NCI-H2196 treated with DMSO at 0.1 percent for 48 hours (cell line): Measurements from ENCODE around the gene NSDHL.

Experiments used
- DNase-seq: peaks from one replicate; lab custom pipeline; 2025; ENCODE audit not compliant: unreplicated experiment; lab: John Stamatoyannopoulos, UW

The NSDHL gene

DNA sequence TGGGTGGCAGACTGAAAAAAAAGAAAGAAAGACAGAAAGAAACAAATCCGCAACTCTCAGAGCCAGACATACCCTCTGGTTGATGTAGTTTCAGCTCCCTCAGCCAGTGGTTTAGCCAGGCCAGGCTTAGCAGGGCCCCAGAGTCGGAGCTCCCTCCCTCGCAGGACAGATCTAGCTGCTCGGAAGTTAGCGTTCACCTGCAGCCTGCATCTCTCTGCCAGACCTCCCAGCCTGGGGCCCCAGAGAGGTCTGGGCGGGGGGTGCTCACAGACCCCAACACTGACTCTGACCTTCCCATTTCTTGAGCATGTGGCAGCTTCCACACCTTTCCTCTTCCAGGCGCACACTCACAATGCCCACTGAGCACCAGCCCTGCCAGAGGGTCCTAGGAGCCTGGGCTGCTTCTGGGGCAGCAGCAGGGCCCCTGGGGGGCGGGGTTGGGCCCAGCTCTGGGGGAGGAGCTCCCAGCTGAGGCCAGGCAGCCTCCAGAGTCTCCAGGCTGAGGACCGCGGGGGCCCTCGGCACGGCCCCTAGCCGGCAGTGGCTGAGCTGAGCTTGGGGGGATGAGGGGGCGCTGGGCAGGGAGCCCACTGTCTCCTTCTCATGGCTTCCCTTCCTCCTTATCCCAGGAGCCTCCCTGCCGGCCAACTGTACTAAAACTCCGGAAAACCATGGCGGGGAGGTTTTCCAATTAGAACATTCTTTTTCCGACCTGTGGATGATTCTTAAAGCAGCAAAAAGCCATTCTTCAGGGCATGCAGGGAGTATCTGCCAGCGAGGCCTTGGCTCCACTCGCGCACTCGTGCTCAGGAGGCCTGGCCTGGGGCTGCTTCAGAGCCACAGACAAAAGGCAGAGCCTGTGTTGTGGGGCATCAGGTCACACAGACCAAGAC, 62.4 kb downstream of the NSDHL start:
- no peak for DNase-seq

DNA sequence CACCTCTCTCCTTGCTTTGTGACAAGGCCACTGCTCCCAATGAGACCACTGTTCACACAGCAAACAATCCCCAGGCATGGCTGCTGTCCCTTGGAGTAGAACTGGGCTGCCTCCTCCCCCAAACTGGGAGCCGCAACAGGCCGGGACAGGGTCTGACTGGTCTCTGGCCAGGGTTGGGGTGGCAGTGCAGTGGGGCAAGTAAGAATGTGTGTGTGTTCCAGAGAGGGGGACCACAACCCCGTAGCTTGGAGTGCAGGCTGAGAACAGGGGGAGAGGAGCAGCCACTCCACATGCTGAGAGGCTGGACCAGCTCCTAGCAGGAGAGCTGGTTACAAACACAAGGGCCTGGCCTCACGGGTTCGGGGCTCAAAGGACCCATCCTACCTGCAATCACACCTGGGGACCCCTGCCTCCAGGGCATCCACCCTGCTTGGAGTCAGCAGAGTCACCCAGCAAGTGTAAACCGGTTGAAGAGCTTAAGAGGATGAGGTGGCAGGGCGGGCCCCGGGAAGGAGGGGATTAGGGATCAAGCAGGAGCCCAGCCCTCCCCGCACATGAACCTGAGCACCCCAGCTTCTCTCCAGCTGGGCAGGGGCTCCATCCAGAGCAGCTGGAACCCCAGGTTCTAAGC, 63.2 kb downstream of the NSDHL start:
- no peak for DNase-seq

- no peak for DNase-seq
These were observed 64.3 kb downstream of the NSDHL start for GRCh38 chrX:152895121-152895520.

DNA sequence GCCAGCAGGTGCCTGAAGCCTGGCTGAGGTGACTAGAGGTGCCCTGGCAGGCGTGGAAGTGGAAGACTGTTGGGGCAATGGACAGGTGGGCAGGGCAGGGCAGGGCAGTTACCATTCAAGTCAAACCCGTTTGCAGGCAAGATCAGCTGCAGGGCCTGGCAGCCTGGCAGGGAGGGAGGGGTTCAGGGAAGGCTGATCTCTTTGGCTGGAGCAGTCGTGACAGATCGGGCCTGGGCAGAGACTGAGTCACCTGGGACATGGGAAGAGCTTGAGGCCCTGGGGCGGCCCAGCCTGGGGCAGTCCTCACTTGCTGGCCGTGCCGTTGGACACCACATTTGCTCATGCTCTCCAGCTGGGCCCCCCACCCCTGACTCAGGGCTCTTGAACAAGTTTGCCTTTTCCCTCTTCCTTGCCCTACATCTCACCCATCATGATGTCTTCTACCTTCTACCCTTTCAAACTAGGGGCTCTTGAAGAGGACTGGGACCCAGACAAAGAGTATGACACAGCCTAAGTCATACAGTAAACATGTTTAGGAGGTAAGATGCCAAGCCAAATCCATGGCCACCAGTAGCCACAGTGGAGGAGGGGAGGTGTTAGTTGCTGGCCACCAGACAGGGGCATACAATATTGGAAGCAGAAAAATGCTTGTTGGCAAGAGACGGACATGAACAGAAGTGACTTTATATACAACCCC, 65.0 kb downstream of the NSDHL start:
- no peak for DNase-seq

GRCh38 chrX:152896450-152896849, 65.6 kb downstream of the NSDHL start:
- no peak for DNase-seq

DNA sequence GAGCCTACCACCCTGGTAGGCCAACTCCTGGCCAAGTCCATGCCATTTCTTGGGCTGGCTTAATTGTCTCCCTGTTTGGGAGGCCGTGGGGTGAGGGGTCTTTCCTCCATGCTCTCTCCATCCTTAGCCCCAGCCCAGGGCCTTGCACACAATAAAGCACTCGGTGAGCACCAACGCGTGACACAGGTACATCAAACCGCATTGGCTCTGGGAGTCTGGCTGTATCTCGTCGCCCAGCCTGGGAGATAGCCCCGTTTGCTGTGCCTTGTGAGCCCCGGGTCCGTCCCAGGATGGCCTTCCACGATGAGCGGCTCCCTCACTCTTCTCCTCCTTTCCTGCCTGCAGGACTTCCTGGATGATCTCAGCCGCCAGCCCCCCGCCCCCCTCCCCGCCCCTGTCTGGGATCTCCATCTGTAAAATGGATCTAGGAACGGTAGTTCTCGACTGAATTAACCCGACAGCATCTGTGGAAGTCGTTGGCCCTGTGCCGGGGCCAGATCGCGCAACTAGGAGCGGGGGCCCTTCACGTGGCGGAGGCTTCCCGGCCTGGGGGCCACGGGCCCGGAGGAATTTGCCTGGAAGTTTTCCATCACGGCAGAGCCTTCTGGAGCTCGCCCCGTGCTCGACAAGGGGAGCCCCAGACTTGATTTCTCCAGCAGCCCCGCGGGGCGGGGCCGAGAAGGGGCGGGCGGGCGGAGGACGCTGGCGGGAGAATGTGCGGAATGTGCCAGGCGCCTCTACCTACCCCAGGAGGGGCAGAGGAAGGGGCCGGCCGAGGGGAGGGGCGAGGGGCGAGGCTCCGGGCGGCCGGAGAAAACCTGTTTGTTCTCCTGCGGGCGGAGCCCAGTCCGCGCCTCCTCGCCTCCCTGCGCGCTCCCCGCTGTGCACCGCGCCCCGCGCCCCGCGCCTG, 66.6 kb downstream of the NSDHL start, which contains the start of gene ZNF185:
TSS of gene ZNF185 (plus strand) at position 846 of the 910 bp plus-strand sequence. CDS start 16,423 bp downstream, outside the sequence.
- no peak for DNase-seq

DNA sequence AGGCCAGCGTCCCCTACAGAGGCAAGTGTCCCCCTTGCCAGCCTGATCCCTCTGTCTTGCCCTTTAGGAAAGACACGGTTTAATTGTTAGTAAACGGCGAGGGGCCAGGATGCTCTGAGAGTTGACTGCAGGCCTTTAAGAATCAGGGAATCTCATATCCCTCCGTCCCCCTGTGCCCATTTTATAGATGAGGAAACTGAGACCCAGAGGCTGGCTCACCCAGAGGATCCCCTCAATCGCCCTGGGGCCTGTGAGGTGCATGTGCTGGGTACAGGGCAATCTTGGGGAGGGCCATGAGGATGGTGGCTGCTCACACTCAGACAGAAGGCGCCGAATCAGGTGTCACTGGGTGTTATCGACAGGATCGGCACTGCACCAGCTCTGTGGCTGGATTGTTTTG, 67.6 kb downstream of the NSDHL start:
- no peak for DNase-seq

- no peak for DNase-seq
These were observed 68.4 kb downstream of the NSDHL start for GRCh38 chrX:152899111-152899873.

DNA sequence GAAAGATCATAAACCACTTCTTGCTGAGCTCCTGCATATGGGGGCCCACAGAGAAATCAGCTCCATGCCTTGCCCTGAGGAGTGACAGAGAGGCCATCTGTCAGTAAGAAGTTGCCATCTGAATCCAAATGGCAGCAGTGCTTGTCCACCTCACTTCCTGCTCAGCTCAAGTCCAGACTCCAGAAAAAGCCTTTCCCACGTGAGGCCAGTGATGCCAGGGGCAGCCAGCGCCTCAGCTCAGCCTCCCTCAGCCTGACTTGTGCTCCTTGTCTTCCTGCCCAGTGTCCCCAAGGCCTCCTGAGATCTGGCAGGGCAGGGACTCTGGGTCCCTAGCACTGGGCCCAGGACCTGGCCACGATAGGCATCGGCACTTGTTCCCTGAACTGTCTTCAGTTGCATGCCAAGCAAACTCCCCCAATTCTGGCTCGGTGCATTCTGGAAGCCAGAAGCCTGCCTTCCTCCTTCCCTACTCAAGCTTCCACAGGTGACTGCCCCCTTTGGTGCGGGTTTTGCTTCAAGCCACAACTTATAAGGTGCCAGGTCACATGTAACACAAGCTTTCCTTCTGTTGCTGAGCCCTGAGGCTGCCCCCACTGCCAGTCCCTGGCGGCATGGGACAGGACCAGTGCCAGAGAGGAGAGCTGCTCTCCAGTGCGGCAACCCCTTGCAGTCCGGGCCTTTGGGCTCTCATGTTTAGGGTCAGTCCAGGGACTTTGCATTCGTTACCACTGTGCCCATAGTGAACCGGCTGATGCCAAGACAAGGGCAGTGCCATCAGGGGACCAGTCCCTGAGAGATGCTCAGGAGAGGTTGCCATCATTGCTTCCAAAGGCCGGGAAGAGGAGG, 69.2 kb downstream of the NSDHL start:
- no peak for DNase-seq

GRCh38 chrX:152900937-152901445, 70.1 kb downstream of the NSDHL start:
- DNase-seq: no peak

- DNase-seq: no peak
These were observed 71.1 kb downstream of the NSDHL start for GRCh38 chrX:152901816-152902501.

DNA sequence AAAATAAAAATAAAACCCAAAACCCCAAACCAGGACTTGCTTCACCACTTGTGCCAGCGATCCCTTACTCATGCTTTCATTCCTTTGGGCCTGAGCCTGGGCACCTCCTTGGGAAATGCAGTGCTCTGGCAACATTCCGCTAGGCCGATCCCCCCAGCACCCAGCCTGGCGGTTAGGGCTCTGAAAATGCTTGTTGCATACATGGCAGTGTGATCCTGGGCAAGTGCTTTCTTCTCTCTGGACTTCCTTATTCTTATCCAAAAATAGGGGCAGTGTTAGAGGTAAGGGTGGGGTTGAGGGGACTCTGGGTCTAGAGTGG, 71.6 kb downstream of the NSDHL start:
- no peak for DNase-seq

DNA sequence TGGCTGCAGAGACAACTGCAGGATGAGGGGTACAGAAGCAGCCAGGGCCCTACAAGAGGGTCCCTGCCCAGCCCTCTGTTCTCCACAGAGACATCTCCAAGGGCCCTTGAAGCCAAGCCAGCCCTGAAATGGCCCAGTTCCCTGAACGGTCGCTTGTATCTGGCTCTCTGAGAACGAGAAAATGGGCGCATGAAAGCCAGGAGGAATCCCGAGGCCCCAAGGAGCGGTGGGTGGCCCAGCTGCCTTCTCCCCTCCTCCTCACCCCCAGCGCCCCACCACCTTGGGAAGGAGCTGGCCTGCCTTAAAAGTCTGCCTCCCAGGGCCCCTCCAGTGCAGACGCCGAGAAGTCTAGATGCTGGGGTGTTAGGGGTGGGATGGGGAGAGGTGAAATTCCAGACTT, 72.7 kb downstream of the NSDHL start:
- no peak for DNase-seq

DNA sequence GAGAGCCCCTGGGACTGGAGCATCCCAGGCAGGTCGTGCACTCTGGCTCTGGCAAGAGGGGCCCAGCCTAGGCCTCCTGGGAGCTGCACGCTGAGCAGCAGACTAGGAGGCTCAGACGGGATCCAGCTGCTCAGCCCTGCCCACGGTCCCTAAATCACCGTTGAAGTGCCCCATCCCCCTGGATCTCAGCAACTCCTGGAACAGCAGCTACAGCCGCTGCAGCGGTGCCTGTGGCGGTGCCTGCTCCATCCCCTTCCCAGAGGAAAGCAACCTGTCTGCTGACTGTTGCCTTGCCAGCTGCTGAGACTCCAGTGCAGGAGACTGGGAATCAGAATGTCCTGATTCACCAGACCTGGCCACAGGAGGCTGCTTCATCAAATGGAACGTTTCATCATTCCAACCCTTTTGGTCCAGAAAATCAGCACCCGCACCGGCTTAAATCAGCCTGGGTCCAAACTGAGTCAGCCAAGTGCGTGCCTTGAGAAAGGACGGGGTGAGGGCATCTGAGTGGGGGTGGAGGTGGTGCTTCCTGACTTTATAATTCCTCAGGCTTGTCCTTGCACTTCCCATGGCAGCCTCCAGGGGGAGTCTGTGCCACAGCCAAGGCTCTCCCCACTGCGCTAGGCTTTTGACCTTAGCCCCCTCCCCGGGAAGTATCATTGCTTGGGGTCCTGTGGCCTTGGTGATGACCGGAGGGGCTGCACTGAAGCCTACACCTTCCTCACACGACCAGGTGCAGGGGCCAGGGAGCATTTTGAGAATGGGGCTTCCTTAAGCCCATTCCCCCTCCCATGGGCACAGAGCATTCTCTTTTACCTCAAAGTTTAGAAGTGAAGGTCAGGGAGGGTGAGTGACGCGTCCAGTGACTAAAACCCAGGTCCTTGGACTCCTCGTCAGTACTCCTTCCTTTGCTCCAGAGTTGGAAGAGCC, 73.6 kb downstream of the NSDHL start:
- DNase-seq: no peak

- DNase-seq: no peak
These were observed 74.2 kb downstream of the NSDHL start for GRCh38 chrX:152905081-152905420.

- no peak for DNase-seq
These were observed 76.3 kb downstream of the NSDHL start for GRCh38 chrX:152907084-152907651.

DNA sequence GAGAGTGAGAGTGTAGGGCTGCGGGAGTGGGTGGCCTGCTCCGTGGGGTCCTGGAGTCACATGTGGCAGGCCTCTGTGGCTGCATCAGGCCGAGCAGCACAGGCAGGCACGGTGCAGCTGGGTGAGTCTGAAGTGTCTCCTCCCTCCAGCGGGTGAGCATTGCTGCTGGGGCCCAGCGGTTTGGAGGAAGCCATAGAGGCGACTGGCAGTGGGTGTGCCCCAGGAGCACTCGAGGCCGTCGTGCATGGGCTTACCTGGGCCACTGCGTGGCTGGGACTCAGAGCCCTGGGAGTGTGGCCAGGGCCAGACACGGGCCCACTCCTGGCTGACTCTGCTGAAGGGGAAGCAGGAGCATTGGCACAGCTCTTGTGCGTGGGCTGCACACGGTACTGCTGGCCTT, 77.6 kb downstream of the NSDHL start:
- no peak for DNase-seq
